Naive thymus-derived CD4-positive, alpha-beta T cell (primary cell): ENCODE measurements around the gene UHMK1. TPM values are rescaled to one million over a fixed set of nuclear protein-coding genes. Genes with fewer than 3 reads are reported as not detected.
A peak's percentile ranks its signal among the peaks of the same experiment; 100 is the strongest.

Experiments used
- ATAC-seq: fragments of 150-1000 bp; cut with Tn5 transposase; 2 replicates; pipeline ENCODE4 v1.10.0; 2021; ENCODE audit warnings: mild to moderate bottlenecking, moderate library complexity
- CTCF ChIA-PET: fragments of 350-600 bp; sonication (Branson Sonifier 250); formaldehyde crosslinking; loops from one replicate; lab custom pipeline; 2021; ENCODE audit warnings: antibody characterized with exemption; lab: Charles Lee
- POLR2A ChIA-PET: fragments of 350-600 bp; sonication (Branson Sonifier 250); formaldehyde crosslinking; loops from one replicate; lab custom pipeline; 2021; ENCODE audit warnings: antibody characterized with exemption, inconsistent platforms; lab: Charles Lee
- DNase-seq, 9 donors: peaks; one replicate each; pipeline versions ENCODE4 v3.0.0 to v3.0.0-alpha.2; 2020 to 2022; ENCODE audit warnings: mixed read lengths in 1 of 9
- H3K27ac ChIP-seq: one replicate; pipeline ENCODE4 v1.7.0; 2013; ENCODE audit warnings: mild to moderate bottlenecking, low read depth, low read length, moderate library complexity
- H3K27me3 ChIP-seq, 2 donors: one replicate each; pipeline ENCODE4 v1.7.0; 2013; ENCODE audit warnings: low read length in 2 of 2, mild to moderate bottlenecking in 2 of 2, moderate library complexity in 2 of 2; ENCODE audit not compliant: control insufficient read depth in 2 of 2, insufficient read depth in 2 of 2
- H3K36me3 ChIP-seq, 3 experiments: 1 replicate in 2 of 3; 2 replicates in 1 of 3; pipeline ENCODE4 v1.7.0; 2013; ENCODE audit warnings: low read length in 3 of 3, mild to moderate bottlenecking in 3 of 3, moderate library complexity in 1 of 3; ENCODE audit not compliant: insufficient read depth in 3 of 3, control insufficient read depth in 2 of 3
- H3K4me1 ChIP-seq, 2 donors: one replicate each; pipeline ENCODE4 v1.7.0; 2013; ENCODE audit warnings: low read length in 2 of 2, mild to moderate bottlenecking in 2 of 2, moderate library complexity in 1 of 2; ENCODE audit not compliant: control insufficient read depth in 2 of 2, insufficient read depth in 2 of 2
- H3K4me3 ChIP-seq: 2 replicates; pipeline ENCODE4 v1.7.0; 2013; ENCODE audit warnings: mild to moderate bottlenecking, low read length
- H3K9me3 ChIP-seq, 3 experiments: 1 replicate in 2 of 3; 2 replicates in 1 of 3; pipeline ENCODE4 v1.7.0; 2013; ENCODE audit warnings: low read length in 3 of 3; ENCODE audit not compliant: control insufficient read depth in 2 of 3
- H3K27ac Mint-ChIP-seq, 9 donors: one replicate each; pipeline ENCODE4 v1.8.0; 2020 to 2022; ENCODE audit warnings: mixed read lengths in 9 of 9, mild to moderate bottlenecking in 8 of 9, moderate library complexity in 5 of 9, inconsistent platforms in 2 of 9
- H3K27me3 Mint-ChIP-seq, 5 donors: one replicate each; pipeline ENCODE4 v1.8.0; 2021 to 2022; ENCODE audit warnings: mixed read lengths in 5 of 5, mild to moderate bottlenecking in 1 of 5
- H3K36me3 Mint-ChIP-seq, 5 donors: one replicate each; pipeline ENCODE4 v1.8.0; 2020 to 2022; ENCODE audit warnings: mixed read lengths in 5 of 5, mild to moderate bottlenecking in 3 of 5, inconsistent platforms in 1 of 5
- H3K4me1 Mint-ChIP-seq, 7 donors: one replicate each; pipeline ENCODE4 v1.8.0; 2020 to 2022; ENCODE audit warnings: mixed read lengths in 7 of 7, mild to moderate bottlenecking in 3 of 7, inconsistent platforms in 1 of 7
- H3K4me3 Mint-ChIP-seq, 10 donors: one replicate each; pipeline ENCODE4 v1.8.0; 2020 to 2022; ENCODE audit warnings: mild to moderate bottlenecking in 10 of 10, mixed read lengths in 10 of 10, moderate library complexity in 6 of 10, inconsistent platforms in 2 of 10
- H3K9me3 Mint-ChIP-seq, 11 donors: one replicate each; pipeline ENCODE4 v1.8.0; 2020 to 2022; ENCODE audit warnings: mixed read lengths in 11 of 11, mild to moderate bottlenecking in 4 of 11, inconsistent platforms in 1 of 11, moderate library complexity in 1 of 11
- intact Hi-C, 2 donors: fragments of 100-400 bp; cut with micrococcal nuclease; formaldehyde crosslinking; loops; one replicate each; pipeline ENCODE4 v1.15.1; 2023
- polyA plus RNA-seq, 2 donors: library from polyadenylated mRNA; unstranded; fragments of 300-500 nt; fragmentation: Illumina TruSeq; gene quantifications; one replicate each; pipeline ENCODE4 v1.2.3, GENCODE V29; 2021
- total RNA-seq, 6 experiments: library from RNA in 5 of 6; stranded (reverse) in 5 of 6; gene quantifications; 1 replicate in 5 of 6; 2 replicates in 1 of 6; pipeline ENCODE4 v1.2.3 and lab custom pipeline; 2021 to 2026

The UHMK1 gene
- total and polyA plus RNA-seq, 7 experiments from 2014 or later, result 36.7 to 69.9 (median 60.7) TPM

- DNase-seq (no peak), ATAC-seq (no peak)
- Histone ChIP-seq H3K36me3 (no peaks in the 10 kb centered on the region), H3K4me3 (no peak overlapping the region), H3K27me3 (no peaks in the 10 kb centered on the region), H3K27ac (no peak overlapping the region), H3K4me1 (no peaks in the 10 kb centered on the region), H3K9me3 (no peaks in the 10 kb centered on the region)
- intact Hi-C loops, result no loop called here
- CTCF ChIA-PET, result interaction anchor here (0.7 kb wide), 1 partner anchor 9 kb away, joined by 3 read pairs; no protein-coding TSS in a partner anchor
- H3K27ac Mint-ChIP-seq, result no peak overlapping the region
- H3K27me3 Mint-ChIP-seq, result no peaks in the 10 kb centered on the region
- H3K4me1 Mint-ChIP-seq, result peaks cover 0 to 7% (median 0%) of the 10 kb centered on the region in 7 donors
- H3K4me3 Mint-ChIP-seq, result no peak overlapping the region
- peaks cover 0 to 10% (median 0%) of the 10 kb centered on the region in 11 donors for H3K9me3 Mint-ChIP-seq
- H3K36me3 Mint-ChIP-seq, result peaks cover 0 to 9% (median 7%) of the 10 kb centered on the region in 5 donors
- POLR2A ChIA-PET, result no interaction called here
These were observed 39.6 kb downstream of the UHMK1 start for GRCh38 chr1:162537216-162537615.

GRCh38 chr1:162538815-162539431 is 41.3 kb downstream of the UHMK1 start:
- Histone ChIP-seq H3K27ac (no peak overlapping the region), H3K27me3 (no peaks in the 10 kb centered on the region), H3K4me1 (no peaks in the 10 kb centered on the region), H3K9me3 (peaks cover 0 to 5% (median 0%) of the 10 kb centered on the region in 3 experiments), H3K4me3 (no peak overlapping the region), H3K36me3 (no peaks in the 10 kb centered on the region)
- H3K4me1 Mint-ChIP-seq, result peaks cover 0 to 7% (median 0%) of the 10 kb centered on the region in 7 donors
- DNase-seq, result no peak
- ChIA-PET CTCF (no interaction called here), POLR2A (interaction anchor here (0.6 kb wide), 1 partner anchor 13 kb away, joined by 3 read pairs; no protein-coding TSS in a partner anchor)
- no peaks in the 10 kb centered on the region for H3K27me3 Mint-ChIP-seq
- peaks cover 0 to 21% (median 6%) of the 10 kb centered on the region in 11 donors for H3K9me3 Mint-ChIP-seq
- peaks cover 0 to 16% (median 12%) of the 10 kb centered on the region in 5 donors for H3K36me3 Mint-ChIP-seq
- no peak overlapping the region for H3K27ac Mint-ChIP-seq
- no peak overlapping the region for H3K4me3 Mint-ChIP-seq
- intact Hi-C loops, result no loop called here
- no peak for ATAC-seq

- peaks cover 0 to 5% (median 0%) of the 10 kb centered on the region in 3 experiments for H3K9me3 ChIP-seq
- H3K36me3 ChIP-seq, result no peaks in the 10 kb centered on the region
- peaks cover 0 to 7% (median 0%) of the 10 kb centered on the region in 7 donors for H3K4me1 Mint-ChIP-seq
- H3K27ac Mint-ChIP-seq, result no peak overlapping the region
- peaks cover 0 to 16% (median 12%) of the 10 kb centered on the region in 5 donors for H3K36me3 Mint-ChIP-seq
- CTCF ChIA-PET, result no interaction called here
- H3K27me3 Mint-ChIP-seq, result no peaks in the 10 kb centered on the region
- no peaks in the 10 kb centered on the region for H3K27me3 ChIP-seq
- H3K27ac ChIP-seq, result no peak overlapping the region
- H3K9me3 Mint-ChIP-seq, result peaks cover 0 to 25% (median 9%) of the 10 kb centered on the region in 11 donors
- ATAC-seq (no peak), DNase-seq (no peak)
- no peaks in the 10 kb centered on the region for H3K4me1 ChIP-seq
- intact Hi-C loops, result no loop called here
- H3K4me3 ChIP-seq, result no peak overlapping the region
- H3K4me3 Mint-ChIP-seq, result no peak overlapping the region
- POLR2A ChIA-PET, result no interaction called here
These were observed 44.1 kb downstream of the UHMK1 start for GRCh38 chr1:162541619-162542141.

GRCh38 chr1:162543228-162543627 is 45.6 kb downstream of the UHMK1 start:
- H3K36me3 ChIP-seq, result no peaks in the 10 kb centered on the region
- no peak overlapping the region for H3K4me3 ChIP-seq
- no peak overlapping the region for H3K27ac ChIP-seq
- no peak overlapping the region for H3K4me3 Mint-ChIP-seq
- peaks cover 0 to 5% (median 0%) of the 10 kb centered on the region in 3 experiments for H3K9me3 ChIP-seq
- POLR2A ChIA-PET, result no interaction called here
- peaks cover 0 to 25% (median 9%) of the 10 kb centered on the region in 11 donors for H3K9me3 Mint-ChIP-seq
- peaks cover 0 to 16% (median 12%) of the 10 kb centered on the region in 5 donors for H3K36me3 Mint-ChIP-seq
- peaks cover 0 to 7% (median 0%) of the 10 kb centered on the region in 7 donors for H3K4me1 Mint-ChIP-seq
- intact Hi-C loops, result no loop called here
- CTCF ChIA-PET, result no interaction called here
- H3K27me3 Mint-ChIP-seq, result no peaks in the 10 kb centered on the region
- H3K4me1 ChIP-seq, result no peaks in the 10 kb centered on the region
- no peaks in the 10 kb centered on the region for H3K27me3 ChIP-seq
- ATAC-seq (no peak), DNase-seq (no peak)
- H3K27ac Mint-ChIP-seq, result no peak overlapping the region

- ChIA-PET CTCF (no interaction called here), POLR2A (no interaction called here)
- Mint-ChIP-seq H3K27me3 (no peaks in the 10 kb centered on the region), H3K27ac (no peak overlapping the region), H3K9me3 (peaks cover 0 to 10% (median 2%) of the 10 kb centered on the region in 11 donors), H3K4me1 (peaks cover 0 to 4% (median 0%) of the 10 kb centered on the region in 7 donors), H3K36me3 (peaks cover 0 to 3% (median 3%) of the 10 kb centered on the region in 5 donors), H3K4me3 (no peak overlapping the region)
- no peak overlapping the region for H3K4me3 ChIP-seq
- H3K27ac ChIP-seq, result no peak overlapping the region
- no peaks in the 10 kb centered on the region for H3K4me1 ChIP-seq
- no peaks in the 10 kb centered on the region for H3K36me3 ChIP-seq
- DNase-seq, result no peak
- no peaks in the 10 kb centered on the region for H3K27me3 ChIP-seq
- peaks cover 0 to 5% (median 0%) of the 10 kb centered on the region in 3 experiments for H3K9me3 ChIP-seq
- ATAC-seq, result peak; percentile 75
- intact Hi-C loops, result no loop called here
These were observed 50.6 kb downstream of the UHMK1 start for GRCh38 chr1:162548170-162548569.

GRCh38 chr1:162549001-162549400 is 51.4 kb downstream of the UHMK1 start:
- H3K9me3 Mint-ChIP-seq, result peaks cover 0 to 4% (median 0%) of the 10 kb centered on the region in 11 donors
- ATAC-seq, result no peak
- Histone ChIP-seq H3K4me3 (no peak overlapping the region), H3K9me3 (no peaks in the 10 kb centered on the region), H3K4me1 (no peaks in the 10 kb centered on the region), H3K27ac (no peak overlapping the region), H3K36me3 (no peaks in the 10 kb centered on the region), H3K27me3 (no peaks in the 10 kb centered on the region)
- no peak overlapping the region for H3K4me3 Mint-ChIP-seq
- H3K36me3 Mint-ChIP-seq, result no peaks in the 10 kb centered on the region
- no peak for DNase-seq
- H3K27me3 Mint-ChIP-seq, result no peaks in the 10 kb centered on the region
- POLR2A ChIA-PET, result no interaction called here
- CTCF ChIA-PET, result no interaction called here
- H3K27ac Mint-ChIP-seq, result no peak overlapping the region
- intact Hi-C loops, result no loop called here
- peaks cover 0 to 4% (median 0%) of the 10 kb centered on the region in 7 donors for H3K4me1 Mint-ChIP-seq
